Heart right ventricle (tissue), 16 donors: ENCODE measurements around the gene PLCB2. TPM values are rescaled to one million over a fixed set of nuclear protein-coding genes. Genes with fewer than 3 reads are reported as not detected.

Source experiments
- ATAC-seq, 8 donors: fragments of 200-7000 bp; cut with Tn5 transposase; one replicate each; pipeline ENCODE4 v1.9.1; 2020; ENCODE audit warnings: mild to moderate bottlenecking in 8 of 8, moderate library complexity in 8 of 8, moderate number of reproducible peaks in 1 of 8
- DNase-seq, 2 donors: peaks; one replicate each; pipeline ENCODE4 v3.0.0-alpha.2; 2020
- H3K27ac ChIP-seq, 10 donors: fragments of 200-600 bp; sonication (generic) in 2 of 10; one replicate each; pipeline versions ENCODE4 v1.5.0 to v1.8.0; 2020 to 2022; ENCODE audit warnings: mild to moderate bottlenecking in 3 of 10
- H3K27me3 ChIP-seq, 7 donors: fragments of 200-600 bp; one replicate each; pipeline ENCODE4 v1.8.0; 2021 to 2022; ENCODE audit warnings: mild to moderate bottlenecking in 2 of 7
- H3K36me3 ChIP-seq, 9 donors: fragments of 200-600 bp; sonication (generic) in 1 of 9; one replicate each; pipeline versions ENCODE4 v1.5.0 to v1.8.0; 2020 to 2022; ENCODE audit warnings: mild to moderate bottlenecking in 2 of 9
- H3K4me1 ChIP-seq, 9 donors: fragments of 200-600 bp; sonication (generic) in 1 of 9; one replicate each; pipeline versions ENCODE4 v1.5.0 to v1.8.0; 2020 to 2022; ENCODE audit warnings: mild to moderate bottlenecking in 4 of 9
- H3K4me3 ChIP-seq, 10 donors: fragments of 200-600 bp; sonication (generic) in 2 of 10; one replicate each; pipeline versions ENCODE4 v1.5.0 to v1.8.0; 2020 to 2022; ENCODE audit warnings: mild to moderate bottlenecking in 7 of 10, moderate library complexity in 2 of 10
- H3K9me3 ChIP-seq, 11 donors: fragments of 200-600 bp in 10 of 11; sonication (generic) in 2 of 11; one replicate each; pipeline versions ENCODE4 v1.5.0 to v1.8.0; 2013 to 2022; ENCODE audit warnings: mild to moderate bottlenecking in 2 of 11, control low read depth in 1 of 11, moderate library complexity in 1 of 11
- CTCF ChIP-seq, 9 donors: fragments of 200-600 bp; sonication (generic) in 2 of 9; IDR thresholded peaks; one replicate each; pipeline versions ENCODE4 v1.5.0 to v1.8.0; 2021 to 2022; ENCODE audit warnings: antibody characterized with exemption in 9 of 9, mild to moderate bottlenecking in 5 of 9, moderate library complexity in 1 of 9
- WGBS, 2 donors: extraction: QIAGEN DNeasy Blood & Tissue Kit; methylation state at CpG; one replicate each; pipeline ENCODE4 v1.1.7; 2013; ENCODE audit warnings: inconsistent platforms in 1 of 2; 5-methylcytosine and 5-hydroxymethylcytosine counted together
- intact Hi-C, 10 donors: fragments of 100-400 bp; cut with DNase I; formaldehyde crosslinking; loops; one replicate each; pipeline versions ENCODE4 v1.11.1 to v1.14.2; 2022
- polyA plus RNA-seq, 2 donors: library from polyadenylated mRNA; stranded (reverse); fragments of 200-250 nt; gene quantifications; one replicate each; pipeline ENCODE4 v1.2.3, GENCODE V29; 2013
- total RNA-seq, 10 donors: library from RNA; stranded (reverse); fragmentation: NEBNext Ultra II Directional in 3 of 10; extraction: Animal tissue kit (Norgen Biotek cat#: 25700) in 3 of 10; gene quantifications; one replicate each; pipeline versions ENCODE4 v1.2.1 to v1.2.4, GENCODE V29; 2021 to 2023
- donor health status: Arrhythmogenic right ventricular cardiomyopathy.
- donor health status: ischemic (EF 13 %, LVEDD 7.1; RV severe dilation, severe dysfunction).
- donor health status: healthy with polysubstance abuse.
- donor health status: DM: no; HTN: yes; CAD: no.
- donor health status: DM: no; HTN: no; CAD: no.
- donor health status: ischemic (EF 25% LVEDD 6.9; RV normal size, moderate dysfunction).
- donor health status: ischemic (EF 25% LVEDD 5.7; RV mildly dilated, moderate dysfunction).
- donor health status: healthy.
- donor health status: DM: yes; HTN: yes; CAD: no.
- donor health status: Ischemic cardiomyopathy.
- donor health status: ischemic (EF 35%, LVEDD 5.7; RV mildly dilated, moderate dysfunction).
- donor health status: nonischemic (EF 11% LVEDD 7.7; RV severe dilation, severe dysfunction).
- donor health status: DM: yes; HTN: yes; CAD: no.
- donor health status: PGD.
- donor health status: ischemic (EF 29% LVEDD 5.4; RV normal size, mild dysfunction).
- donor health status: nonischemic (EF 23%, LVEDD 6.1; RV moderate dilation, normal function).

PLCB2 gene
- total and polyA plus RNA-seq, 12 donors: 1.2 to 24.4 (median 4.9) TPM

GRCh38 chr15:40314723-40315276 is 7.1 kb upstream of the PLCB2 start:
- DNase-seq (no peak), ATAC-seq (no peak)
- H3K9me3 ChIP-seq: no peaks in the 10 kb centered on the region
- no peak for TF ChIP-seq CTCF (IDR thresholded peaks at IDR 0.05)
- no peaks in the 10 kb centered on the region for H3K36me3 ChIP-seq
- no peak overlapping the region for H3K4me3 ChIP-seq
- peaks cover 0 to 3% (median 0%) of the 10 kb centered on the region in 7 donors for H3K27me3 ChIP-seq
- intact Hi-C loops: loop anchor here in 3 of 10 donors (5.0 to 10.0 kb wide), 4 partner anchors 37 to 110 kb away; partner anchors contain the start of gene IVD (in 1 of the 3)
- WGBS, 2 donors: 64 to 79% methylated on average over 4 of the region's 4 CpGs
- no peak overlapping the region for H3K27ac ChIP-seq
- peaks cover 0 to 19% (median 7%) of the 10 kb centered on the region in 9 donors for H3K4me1 ChIP-seq

DNA sequence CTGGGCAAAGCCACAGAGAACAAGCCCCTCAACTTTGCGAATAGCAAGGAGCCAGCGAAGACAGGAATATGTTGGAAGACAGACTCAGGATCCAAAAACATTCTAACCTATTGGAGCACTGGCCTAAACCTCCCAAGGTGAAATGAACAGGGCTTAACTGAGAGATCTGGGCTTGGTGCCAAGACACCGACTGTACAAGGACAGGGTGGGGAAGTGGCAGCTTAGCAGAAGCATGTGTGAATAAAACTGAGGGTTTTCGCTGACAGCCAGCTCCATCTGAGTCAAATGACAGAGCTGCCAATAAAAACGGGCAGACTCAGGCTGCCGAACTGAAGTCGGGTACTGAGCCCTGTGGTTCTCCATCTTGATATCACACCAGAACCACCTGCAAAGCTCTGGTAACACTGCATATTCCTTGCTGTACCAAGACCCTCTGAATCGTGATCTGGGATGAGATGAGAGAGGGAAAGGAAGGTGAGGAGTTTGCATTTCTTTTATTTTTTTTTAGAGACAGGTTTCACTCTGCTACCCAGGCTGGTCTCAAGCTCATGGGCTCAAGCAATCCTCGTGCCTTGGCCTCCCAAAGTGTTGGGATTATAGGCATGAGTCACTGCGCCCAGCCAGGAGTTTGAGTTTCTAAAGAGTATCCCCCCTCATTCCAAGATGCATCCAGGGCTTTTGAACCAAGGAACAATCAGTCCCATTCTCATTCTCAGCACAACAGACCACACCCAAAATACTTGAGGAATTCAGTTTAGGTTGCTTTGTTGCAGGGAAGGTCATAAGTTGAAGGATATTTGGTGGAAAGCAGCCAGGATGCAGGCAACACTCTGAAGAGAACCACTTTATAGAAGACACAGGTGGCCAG is 6.0 kb upstream of the PLCB2 start:
- intact Hi-C loops: loop anchor here in 2 of 10 donors (5.0 to 10.0 kb wide), 2 partner anchors 36 to 111 kb away; no protein-coding TSS in a partner anchor
- 39 to 40% methylated on average over 10 of the region's 10 CpGs for WGBS, 2 donors
- H3K27ac ChIP-seq: no peak overlapping the region

GRCh38 chr15:40312370-40313158 is 4.8 kb upstream of the PLCB2 start:
- no peaks in the 10 kb centered on the region for H3K9me3 ChIP-seq
- no peak for DNase-seq
- 87 to 88% methylated on average over 10 of the region's 10 CpGs for WGBS, 2 donors
- intact Hi-C loops: loop anchor here in 2 of 10 donors (5.0 to 10.0 kb wide), 2 partner anchors 35 to 112 kb away; no protein-coding TSS in a partner anchor
- no peak for ATAC-seq
- H3K36me3 ChIP-seq: no peaks in the 10 kb centered on the region
- peaks cover 0 to 6% (median 0%) of the 10 kb centered on the region in 7 donors for H3K27me3 ChIP-seq
- TF ChIP-seq CTCF (IDR thresholded peaks at IDR 0.05): no peak
- H3K4me3 ChIP-seq: no peak overlapping the region
- H3K4me1 ChIP-seq: peaks cover 0 to 33% (median 7%) of the 10 kb centered on the region in 9 donors
- no peak overlapping the region for H3K27ac ChIP-seq

More for the DNA sequence above, 6.0 kb upstream of the PLCB2 start:
- Histone ChIP-seq H3K4me1 (peaks cover 0 to 29% (median 7%) of the 10 kb centered on the region in 9 donors), H3K27me3 (peaks cover 0 to 5% (median 0%) of the 10 kb centered on the region in 7 donors), H3K9me3 (no peaks in the 10 kb centered on the region), H3K36me3 (no peaks in the 10 kb centered on the region), H3K4me3 (no peak overlapping the region)
- DNase-seq (no peak), ATAC-seq (peak; percentile 16 to 64 (median 48))
- no peak for TF ChIP-seq CTCF (IDR thresholded peaks at IDR 0.05)

DNA sequence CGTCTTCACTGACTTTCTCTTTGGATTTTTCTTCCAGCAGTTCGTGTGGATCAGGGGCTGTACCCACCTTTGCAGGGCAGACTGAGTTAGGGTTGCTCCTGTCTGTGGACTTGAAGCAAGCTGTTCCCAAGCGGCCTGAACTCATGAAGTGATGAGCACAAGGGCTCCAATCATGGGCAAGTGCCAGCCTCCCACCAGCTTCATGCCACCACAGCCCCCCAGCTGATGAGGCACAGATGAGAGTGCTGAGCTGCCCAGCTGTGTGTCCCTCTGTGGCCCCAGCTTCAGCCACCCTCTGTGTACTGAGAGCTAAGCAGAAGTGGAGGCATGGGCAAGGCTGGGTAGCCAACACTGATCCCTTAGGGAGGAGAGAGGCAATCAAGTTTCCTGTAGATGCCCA is 3.3 kb upstream of the PLCB2 start:
- Histone ChIP-seq H3K27me3 (peaks cover 0 to 3% (median 0%) of the 10 kb centered on the region in 7 donors), H3K4me1 (peaks cover 0 to 38% (median 7%) of the 10 kb centered on the region in 9 donors), H3K27ac (no peak overlapping the region), H3K9me3 (no peaks in the 10 kb centered on the region), H3K36me3 (no peaks in the 10 kb centered on the region), H3K4me3 (no peak overlapping the region)
- no peak for DNase-seq
- intact Hi-C loops: loop anchor here in 9 of 10 donors (1.0 to 10.0 kb wide), 6 partner anchors 28 to 114 kb away; partner anchors contain the start of gene ANKRD63 (in 1 of the 9)
- TF ChIP-seq CTCF (IDR thresholded peaks at IDR 0.05): no peak
- no peak for ATAC-seq
- WGBS, 2 donors: 62 to 70% methylated on average over 3 of the region's 3 CpGs
